ENCODE results near the gene CGN. TPM values are rescaled to one million over a fixed set of nuclear protein-coding genes. Genes with fewer than 3 reads are reported as not detected.
"Not testable (repeated sequence)": the region's sequence is repeated elsewhere in the genome, so short reads cannot be mapped to it uniquely, and the experiment has no call there.

The CGN gene
- total RNA-seq, 4 donors from 2014 or later = 0.34 to 0.78 TPM; not detected in 2

DNA sequence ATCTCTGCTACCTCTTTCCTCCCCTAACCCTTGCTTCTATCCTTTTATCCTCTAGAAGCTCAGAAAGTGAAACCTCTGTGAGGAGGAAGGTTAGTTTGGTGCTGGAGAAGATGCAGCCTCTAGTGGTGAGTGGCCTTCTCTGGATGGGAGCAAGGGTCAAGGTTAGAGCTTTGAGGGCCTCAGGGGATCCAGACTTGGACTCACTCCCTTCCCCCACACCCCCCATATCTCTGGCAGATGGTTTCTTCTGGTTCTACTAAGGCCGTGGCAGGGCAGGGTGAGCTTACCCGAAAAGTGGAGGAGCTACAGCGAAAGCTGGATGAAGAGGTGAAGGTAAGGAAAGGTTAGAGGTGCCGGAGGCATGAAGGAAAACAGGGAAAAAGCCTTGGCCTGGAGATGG, 9.2 kb downstream of the CGN start:
- Histone ChIP-seq H3K4me3 (no peak overlapping the region), H3K9me3 (no peaks in the 10 kb centered on the region), H3K36me3 (no peaks in the 10 kb centered on the region), H3K27ac (no peak overlapping the region), H3K4me1 (no peaks in the 10 kb centered on the region), H3K27me3 (no peaks in the 10 kb centered on the region)
- TF ChIP-seq, protein P1, sequence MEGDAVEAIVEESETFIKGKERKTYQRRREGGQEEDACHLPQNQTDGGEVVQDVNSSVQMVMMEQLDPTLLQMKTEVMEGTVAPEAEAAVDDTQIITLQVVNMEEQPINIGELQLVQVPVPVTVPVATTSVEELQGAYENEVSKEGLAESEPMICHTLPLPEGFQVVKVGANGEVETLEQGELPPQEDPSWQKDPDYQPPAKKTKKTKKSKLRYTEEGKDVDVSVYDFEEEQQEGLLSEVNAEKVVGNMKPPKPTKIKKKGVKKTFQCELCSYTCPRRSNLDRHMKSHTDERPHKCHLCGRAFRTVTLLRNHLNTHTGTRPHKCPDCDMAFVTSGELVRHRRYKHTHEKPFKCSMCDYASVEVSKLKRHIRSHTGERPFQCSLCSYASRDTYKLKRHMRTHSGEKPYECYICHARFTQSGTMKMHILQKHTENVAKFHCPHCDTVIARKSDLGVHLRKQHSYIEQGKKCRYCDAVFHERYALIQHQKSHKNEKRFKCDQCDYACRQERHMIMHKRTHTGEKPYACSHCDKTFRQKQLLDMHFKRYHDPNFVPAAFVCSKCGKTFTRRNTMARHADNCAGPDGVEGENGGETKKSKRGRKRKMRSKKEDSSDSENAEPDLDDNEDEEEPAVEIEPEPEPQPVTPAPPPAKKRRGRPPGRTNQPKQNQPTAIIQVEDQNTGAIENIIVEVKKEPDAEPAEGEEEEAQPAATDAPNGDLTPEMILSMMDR (IDR thresholded peaks at IDR 0.05 in 4 of 5, conservative IDR thresholded peaks at IDR 0.05 in 1 of 5) = no peak
- no peak for TF ChIP-seq POLR2A (IDR thresholded peaks at IDR 0.05)
- ATAC-seq (no peak), DNase-seq (no peak)
- in situ Hi-C loops (cut with MboI; ENCODE audit: low sequenced_read_pairs in 4 of 4) = no loop called here
- intact Hi-C loops (cut with DNase I; ENCODE audit: low total_unique reads) = no loop called here

DNA sequence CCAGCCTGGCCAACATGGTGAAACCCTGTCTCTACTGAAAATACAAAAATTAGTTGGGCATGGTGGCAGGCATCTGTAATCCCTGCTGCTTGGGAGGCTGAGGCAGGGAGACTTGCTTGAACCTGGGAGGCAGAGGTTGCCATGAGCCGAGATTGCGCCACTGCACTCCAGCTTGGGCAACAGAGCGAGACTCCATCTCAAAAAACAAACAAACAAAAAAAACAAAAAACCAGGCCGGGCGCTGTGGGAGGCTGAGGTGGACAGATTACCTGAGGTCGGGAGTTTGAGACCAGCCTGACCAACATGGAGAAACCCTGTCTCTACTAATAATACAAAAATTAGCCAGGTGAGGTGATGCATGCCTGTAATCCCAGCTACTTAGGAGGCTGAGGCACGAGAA, 11.2 kb downstream of the CGN start:
- H3K9me3 ChIP-seq; intact Hi-C loops (cut with DNase I; ENCODE audit: low total_unique reads); H3K4me3 ChIP-seq; H3K27me3 ChIP-seq; H3K27ac ChIP-seq; H3K4me1 ChIP-seq; DNase-seq; ATAC-seq; H3K36me3 ChIP-seq; in situ Hi-C loops (cut with MboI; ENCODE audit: low sequenced_read_pairs in 4 of 4): not testable (repeated sequence)

DNA sequence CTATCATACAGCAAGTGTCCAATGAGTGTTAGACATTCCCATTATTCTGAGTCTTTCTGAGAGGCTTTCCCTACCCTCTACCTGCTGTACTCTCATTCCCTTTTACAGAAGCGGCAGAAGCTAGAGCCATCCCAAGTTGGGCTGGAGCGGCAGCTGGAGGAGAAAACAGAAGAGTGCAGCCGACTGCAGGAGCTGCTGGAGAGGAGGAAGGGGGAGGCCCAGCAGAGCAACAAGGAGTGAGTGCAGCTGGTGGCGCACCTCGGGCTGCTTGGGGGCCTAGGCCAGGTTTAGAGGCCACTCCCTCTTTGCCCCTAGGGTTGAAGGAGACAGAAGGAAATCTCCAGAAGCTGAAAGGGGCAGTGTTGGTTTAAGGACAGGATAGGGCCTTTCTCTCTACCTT, 12.1 kb downstream of the CGN start:
- no peaks in the 10 kb centered on the region for H3K27me3 ChIP-seq
- TF ChIP-seq, protein P1 (IDR thresholded peaks at IDR 0.05 in 4 of 5, conservative IDR thresholded peaks at IDR 0.05 in 1 of 5) = no peak
- TF ChIP-seq POLR2A (IDR thresholded peaks at IDR 0.05) = no peak
- H3K9me3 ChIP-seq = no peaks in the 10 kb centered on the region
- no peaks in the 10 kb centered on the region for H3K4me1 ChIP-seq
- no peak overlapping the region for H3K27ac ChIP-seq
- H3K36me3 ChIP-seq = no peaks in the 10 kb centered on the region
- DNase-seq = no peak
- in situ Hi-C loops (cut with MboI; ENCODE audit: low sequenced_read_pairs in 4 of 4) (no loop called here), intact Hi-C loops (cut with DNase I; ENCODE audit: low total_unique reads) (no loop called here)
- H3K4me3 ChIP-seq = no peak overlapping the region
- no peak for ATAC-seq

DNA sequence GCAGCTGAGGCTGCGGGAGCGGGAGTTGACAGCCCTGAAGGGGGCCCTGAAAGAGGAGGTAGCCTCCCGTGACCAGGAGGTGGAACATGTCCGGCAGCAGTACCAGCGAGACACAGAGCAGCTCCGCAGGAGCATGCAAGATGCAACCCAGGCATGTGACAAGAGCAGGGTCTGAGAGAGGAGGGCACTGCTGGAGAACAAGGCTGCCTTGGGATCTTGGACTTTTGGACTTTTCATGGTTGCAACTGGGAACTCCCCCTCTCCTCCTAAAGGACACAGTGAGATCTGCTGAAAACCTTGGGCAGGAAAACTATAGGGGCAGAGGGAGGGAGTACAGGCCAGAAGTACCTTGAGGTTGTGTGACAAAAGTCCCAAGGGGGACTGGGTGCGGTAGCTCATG, 13.5 kb downstream of the CGN start:
- no peaks in the 10 kb centered on the region for H3K4me1 ChIP-seq
- no peak for ATAC-seq
- H3K9me3 ChIP-seq = no peaks in the 10 kb centered on the region
- TF ChIP-seq, protein P1 (IDR thresholded peaks at IDR 0.05 in 4 of 5, conservative IDR thresholded peaks at IDR 0.05 in 1 of 5) = no peak
- TF ChIP-seq POLR2A (IDR thresholded peaks at IDR 0.05) = no peak
- H3K27ac ChIP-seq = no peak overlapping the region
- H3K4me3 ChIP-seq = no peak overlapping the region
- intact Hi-C loops (cut with DNase I; ENCODE audit: low total_unique reads) (no loop called here), in situ Hi-C loops (cut with MboI; ENCODE audit: low sequenced_read_pairs in 4 of 4) (loop anchor here in 1 of 4 donors (25.0 kb wide), 1 partner anchor 87 kb away; no protein-coding TSS in a partner anchor)
- no peak for DNase-seq
- H3K27me3 ChIP-seq = no peaks in the 10 kb centered on the region
- no peaks in the 10 kb centered on the region for H3K36me3 ChIP-seq

DNA sequence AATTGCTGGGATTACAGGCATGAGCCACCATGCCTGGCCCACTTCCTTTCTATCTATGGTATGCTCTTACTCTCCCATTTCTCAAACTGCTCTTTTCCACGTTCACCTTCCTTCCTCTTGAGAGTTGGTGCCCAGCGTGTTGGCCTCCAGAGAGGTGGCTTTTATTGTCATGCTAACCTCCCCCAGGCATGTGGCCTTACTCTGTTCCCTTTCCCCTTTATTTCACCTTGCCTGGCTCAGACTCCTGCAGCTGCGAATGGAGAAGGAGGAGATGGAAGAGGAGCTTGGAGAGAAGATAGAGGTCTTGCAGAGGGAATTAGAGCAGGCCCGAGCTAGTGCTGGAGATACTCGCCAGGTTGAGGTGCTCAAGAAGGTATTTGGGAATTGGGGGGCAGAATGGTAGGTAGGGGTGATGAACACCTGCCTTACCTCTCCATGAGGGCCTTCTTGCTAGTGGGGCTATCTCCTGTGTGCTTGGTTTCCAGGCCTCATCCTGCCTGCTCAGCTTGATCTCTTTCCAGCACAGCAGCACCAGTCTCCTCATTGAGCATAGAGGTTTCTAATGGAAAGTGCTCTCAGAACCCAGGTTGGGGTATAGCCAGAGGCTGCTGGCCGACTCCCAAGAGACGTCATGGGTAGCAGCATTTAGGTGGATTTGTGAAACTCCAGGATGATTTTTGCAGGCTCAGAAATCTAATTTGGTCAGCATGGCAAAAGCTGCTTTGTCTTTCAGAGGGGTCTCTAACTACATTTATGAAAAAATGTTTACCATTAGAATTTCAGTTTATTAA, 15.7 kb downstream of the CGN start:
- no peak for ATAC-seq
- in situ Hi-C loops (cut with MboI; ENCODE audit: low sequenced_read_pairs in 4 of 4) = loop anchor here in 1 of 4 donors (25.0 kb wide), 1 partner anchor 90 kb away; no protein-coding TSS in a partner anchor
- no peak overlapping the region for H3K27ac ChIP-seq

More for the DNA sequence above, 15.7 kb downstream of the CGN start:
- intact Hi-C loops (cut with DNase I; ENCODE audit: low total_unique reads) = no loop called here
- Histone ChIP-seq H3K4me1 (no peaks in the 10 kb centered on the region), H3K4me3 (no peak overlapping the region), H3K36me3 (no peaks in the 10 kb centered on the region), H3K27me3 (no peaks in the 10 kb centered on the region), H3K9me3 (no peaks in the 10 kb centered on the region)
- DNase-seq = no peak
- no peak for TF ChIP-seq POLR2A (IDR thresholded peaks at IDR 0.05)
- TF ChIP-seq, protein P1 (IDR thresholded peaks at IDR 0.05 in 4 of 5, conservative IDR thresholded peaks at IDR 0.05 in 1 of 5) = no peak
